OCI-LY1 (cell line): ENCODE results near the gene VGLL3.

Source experiments
- H2AFZ ChIP-seq: fragments of 200-600 bp; sonication (generic), shearing (Covaris generic); 2 replicates; pipeline ENCODE4 v1.6.0; 2014; ENCODE audit warnings: antibody characterized with exemption, mild to moderate bottlenecking, low read length
- H3F3A ChIP-seq: fragments of 200-600 bp; sonication (generic), shearing (Covaris generic); 2 replicates; pipeline ENCODE4 v1.6.0; 2014; ENCODE audit warnings: mild to moderate bottlenecking, antibody characterized with exemption, low read length, moderate library complexity; ENCODE audit not compliant: insufficient read depth
- H3K27ac ChIP-seq: fragments of 200-600 bp; sonication (generic); 2 replicates; pipeline ENCODE4 v1.5.1; 2014; ENCODE audit warnings: low read length, mixed run types, mild to moderate bottlenecking, low read depth; ENCODE audit not compliant: poor library complexity, severe bottlenecking
- H3K27me3 ChIP-seq: fragments of 200-600 bp; sonication (generic); 2 replicates; pipeline ENCODE4 v1.6.0; 2014; ENCODE audit warnings: antibody characterized with exemption, mild to moderate bottlenecking, low read length, moderate library complexity; ENCODE audit not compliant: insufficient read depth
- H3K36me3 ChIP-seq: fragments of 200-600 bp; sonication (generic); 2 replicates; pipeline ENCODE4 v1.6.1; 2014; ENCODE audit warnings: mild to moderate bottlenecking, antibody characterized with exemption, low read length, moderate library complexity, mixed read lengths; ENCODE audit not compliant: insufficient read depth
- H3K4me1 ChIP-seq: fragments of 200-600 bp; sonication (generic); 2 replicates; pipeline ENCODE4 v1.5.1; 2014; ENCODE audit warnings: mild to moderate bottlenecking, low read length, moderate library complexity; ENCODE audit not compliant: insufficient read depth, severe bottlenecking
- H3K4me2 ChIP-seq: fragments of 200-600 bp; sonication (generic), shearing (Covaris generic); 2 replicates; pipeline ENCODE4 v1.6.1; 2014; ENCODE audit warnings: low read length
- H3K4me3 ChIP-seq: fragments of 200-600 bp; sonication (generic); 2 replicates; pipeline ENCODE4 v1.5.1; 2014; ENCODE audit warnings: low read length, low read depth, mild to moderate bottlenecking, mixed read lengths; ENCODE audit not compliant: poor library complexity, severe bottlenecking
- H3K79me2 ChIP-seq: fragments of 200-600 bp; shearing (Covaris generic); 2 replicates; pipeline ENCODE4 v1.6.1; 2016; ENCODE audit warnings: mixed run types, low read length, mixed read lengths; ENCODE audit not compliant: insufficient read depth
- H3K9ac ChIP-seq: fragments of 200-600 bp; sonication (generic), shearing (Covaris generic); 2 replicates; pipeline ENCODE4 v1.6.1; 2014; ENCODE audit warnings: mild to moderate bottlenecking, low read length, mixed read lengths
- H3K9me2 ChIP-seq: fragments of 200-600 bp; sonication (generic), shearing (Covaris generic); 2 replicates; pipeline ENCODE4 v1.6.1; 2014; ENCODE audit warnings: low read depth, mild to moderate bottlenecking, low read length, mixed read lengths
- H3K9me3 ChIP-seq: fragments of 200-600 bp; shearing (Covaris generic); 2 replicates; pipeline ENCODE4 v1.6.1; 2014; ENCODE audit warnings: low read length, mixed read lengths
- H4K20me1 ChIP-seq: fragments of 200-600 bp; sonication (generic), shearing (Covaris generic); 2 replicates; pipeline ENCODE4 v1.6.0; 2016; ENCODE audit warnings: mild to moderate bottlenecking, low read length; ENCODE audit not compliant: insufficient read depth
- EZH2 ChIP-seq: fragments of 200-600 bp; sonication (generic), shearing (Covaris generic); IDR thresholded peaks from 2 replicates; pipeline ENCODE4 v1.8.0; 2017; ENCODE audit warnings: borderline replicate concordance, mixed run types, mild to moderate bottlenecking, antibody characterized with exemption, low read length, moderate library complexity, mixed read lengths
- TF ChIP-seq, protein P1 (sequence below): fragments of 200-600 bp; sonication (generic), shearing (Covaris generic); IDR thresholded peaks from 2 replicates; pipeline ENCODE4 v1.5.1; 2017; ENCODE audit warnings: mild to moderate bottlenecking, antibody characterized with exemption, low read length, moderate library complexity, mixed read lengths

VGLL3 gene

DNA sequence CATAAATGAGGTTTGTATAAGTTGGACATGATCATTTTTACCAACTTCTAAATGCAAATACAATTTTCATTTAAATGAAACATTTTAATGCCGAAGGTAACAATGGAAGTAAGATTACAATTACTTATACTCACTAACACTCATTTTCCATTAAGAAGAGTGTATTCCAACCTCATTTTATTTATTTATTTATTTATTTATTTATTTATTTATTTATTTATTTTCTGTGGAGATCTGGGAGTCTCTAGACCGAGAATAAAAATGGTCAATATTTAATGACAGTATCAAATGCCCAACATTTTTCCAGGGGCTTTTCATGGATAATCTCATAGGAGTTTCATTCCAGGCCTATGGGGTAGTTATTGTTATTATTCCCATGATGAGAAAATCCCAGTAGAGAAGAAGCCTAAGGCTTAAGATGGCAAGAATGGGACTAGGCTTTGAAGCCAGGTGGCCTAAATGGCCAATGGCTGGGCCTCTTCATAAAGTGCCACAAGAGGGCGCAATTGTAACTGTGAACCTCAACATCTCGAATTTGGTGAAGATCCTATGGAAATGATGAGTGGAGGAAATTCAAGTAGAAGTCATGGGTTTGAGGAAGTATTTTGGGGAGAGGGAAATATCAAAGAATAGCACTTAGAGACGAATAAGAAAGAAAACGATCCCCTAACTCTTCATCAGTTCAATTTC lies 21.3 kb downstream of the VGLL3 start:
- no peak for TF ChIP-seq EZH2
- TF ChIP-seq, protein P1, sequence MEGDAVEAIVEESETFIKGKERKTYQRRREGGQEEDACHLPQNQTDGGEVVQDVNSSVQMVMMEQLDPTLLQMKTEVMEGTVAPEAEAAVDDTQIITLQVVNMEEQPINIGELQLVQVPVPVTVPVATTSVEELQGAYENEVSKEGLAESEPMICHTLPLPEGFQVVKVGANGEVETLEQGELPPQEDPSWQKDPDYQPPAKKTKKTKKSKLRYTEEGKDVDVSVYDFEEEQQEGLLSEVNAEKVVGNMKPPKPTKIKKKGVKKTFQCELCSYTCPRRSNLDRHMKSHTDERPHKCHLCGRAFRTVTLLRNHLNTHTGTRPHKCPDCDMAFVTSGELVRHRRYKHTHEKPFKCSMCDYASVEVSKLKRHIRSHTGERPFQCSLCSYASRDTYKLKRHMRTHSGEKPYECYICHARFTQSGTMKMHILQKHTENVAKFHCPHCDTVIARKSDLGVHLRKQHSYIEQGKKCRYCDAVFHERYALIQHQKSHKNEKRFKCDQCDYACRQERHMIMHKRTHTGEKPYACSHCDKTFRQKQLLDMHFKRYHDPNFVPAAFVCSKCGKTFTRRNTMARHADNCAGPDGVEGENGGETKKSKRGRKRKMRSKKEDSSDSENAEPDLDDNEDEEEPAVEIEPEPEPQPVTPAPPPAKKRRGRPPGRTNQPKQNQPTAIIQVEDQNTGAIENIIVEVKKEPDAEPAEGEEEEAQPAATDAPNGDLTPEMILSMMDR = peak; percentile 89
- Histone ChIP-seq H3K27ac (no peak overlapping the region), H3K9ac (no peak overlapping the region), H3K79me2 (no peaks in the 10 kb centered on the region), H3K4me3 (no peak overlapping the region), H3K27me3 (no peaks in the 10 kb centered on the region), H3K4me2 (no peak overlapping the region), H3K36me3 (no peaks in the 10 kb centered on the region), H3K9me3 (no peaks in the 10 kb centered on the region), H3F3A (no peaks in the 10 kb centered on the region), H4K20me1 (no peaks in the 10 kb centered on the region), H3K9me2 (no peaks in the 10 kb centered on the region), H2AFZ (no peak overlapping the region), H3K4me1 (no peaks in the 10 kb centered on the region)

- Histone ChIP-seq H3K4me1 (no peaks in the 10 kb centered on the region), H3K27ac (no peak overlapping the region), H3F3A (no peaks in the 10 kb centered on the region), H3K79me2 (no peaks in the 10 kb centered on the region), H3K4me3 (no peak overlapping the region), H3K27me3 (no peaks in the 10 kb centered on the region), H3K9me3 (no peaks in the 10 kb centered on the region), H4K20me1 (no peaks in the 10 kb centered on the region), H2AFZ (no peak overlapping the region), H3K36me3 (no peaks in the 10 kb centered on the region), H3K9me2 (no peaks in the 10 kb centered on the region), H3K4me2 (no peak overlapping the region), H3K9ac (no peak overlapping the region)
- no peak for TF ChIP-seq EZH2
- TF ChIP-seq, protein P1 = no peak
Observed at GRCh38 chr3:86968244-86968932, 22.6 kb downstream of the VGLL3 start.

DNA sequence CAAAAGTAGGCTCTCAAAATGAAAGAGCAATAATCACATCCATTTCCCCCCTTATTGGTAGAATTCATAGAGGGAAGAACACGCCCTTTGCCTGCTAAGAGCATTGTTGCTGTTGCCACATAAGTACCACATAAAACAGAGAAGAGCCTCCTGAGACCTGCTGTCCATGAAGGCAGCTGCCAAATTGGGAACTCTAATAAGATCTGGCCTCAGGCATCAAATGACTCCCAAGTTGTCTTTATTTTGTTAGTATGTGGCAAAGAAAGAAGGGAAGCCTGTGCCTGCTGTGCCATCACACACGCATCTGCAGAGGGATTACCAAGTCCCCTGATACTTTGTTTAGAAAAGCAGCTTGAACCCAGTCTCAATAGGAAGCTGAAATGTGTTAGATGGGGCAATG lies 23.9 kb downstream of the VGLL3 start:
- H3K9me3 ChIP-seq = no peaks in the 10 kb centered on the region
- no peaks in the 10 kb centered on the region for H3K4me1 ChIP-seq
- H2AFZ ChIP-seq = no peak overlapping the region
- H3K36me3 ChIP-seq = no peaks in the 10 kb centered on the region
- no peaks in the 10 kb centered on the region for H4K20me1 ChIP-seq
- no peak overlapping the region for H3K4me2 ChIP-seq
- no peaks in the 10 kb centered on the region for H3K9me2 ChIP-seq
- H3K9ac ChIP-seq = no peak overlapping the region
- no peak overlapping the region for H3K4me3 ChIP-seq
- no peak overlapping the region for H3K27ac ChIP-seq
- no peaks in the 10 kb centered on the region for H3K79me2 ChIP-seq
- TF ChIP-seq EZH2 = no peak
- TF ChIP-seq, protein P1 = no peak
- H3F3A ChIP-seq = no peaks in the 10 kb centered on the region
- no peaks in the 10 kb centered on the region for H3K27me3 ChIP-seq
